K562 (cell line): ENCODE data around the gene TNNT1. TPM values are rescaled to one million over a fixed set of nuclear protein-coding genes. Genes with fewer than 3 reads are reported as not detected.

Source experiments
- BHLHE40 ChIP-seq: IDR thresholded peaks from 2 replicates; pipeline ENCODE4 v1.6.1; 2011; ENCODE audit warnings: low read length, improper control_type of control experiment
- EGR1 ChIP-seq: fragments of 450-650 bp; conservative IDR thresholded peaks from 2 replicates; pipeline ENCODE4 v1.6.1; 2017; ENCODE audit warnings: mild to moderate bottlenecking
- ESRRA ChIP-seq: fragments of 450-650 bp; IDR thresholded peaks from 2 replicates; pipeline ENCODE4 v1.6.1; 2014; ENCODE audit warnings: low read depth, mild to moderate bottlenecking, moderate library complexity, borderline replicate concordance
- FIP1L1 ChIP-seq: fragments of 200-400 bp; formaldehyde crosslinking; IDR thresholded peaks from 2 replicates; pipeline ENCODE4 v1.6.1; 2018; ENCODE audit warnings: mild to moderate bottlenecking, low read depth, low read length; ENCODE audit not compliant: poor library complexity, severe bottlenecking
- FOXP4 ChIP-seq: sonication (generic); formaldehyde crosslinking; IDR thresholded peaks from 2 replicates; pipeline ENCODE4 v1.8.0; 2022; ENCODE audit warnings: mild to moderate bottlenecking, missing genetic modification reagents, borderline replicate concordance
- HMG20A ChIP-seq: fragments of 450-650 bp; formaldehyde crosslinking; conservative IDR thresholded peaks from 2 replicates; pipeline ENCODE4 v1.4.0; 2020; ENCODE audit warnings: mild to moderate bottlenecking, mixed read lengths
- MTA3 ChIP-seq: fragments of 450-650 bp; formaldehyde crosslinking; IDR thresholded peaks from 2 replicates; pipeline ENCODE4 v1.6.1; 2017; ENCODE audit warnings: mild to moderate bottlenecking, borderline replicate concordance
- MTF1 ChIP-seq: fragments of 250-450 bp; sonication (Bioruptor Pico); IDR thresholded peaks from 2 replicates; pipeline ENCODE4 v1.9.0; 2021; ENCODE audit warnings: moderate library complexity, mild to moderate bottlenecking, inconsistent platforms, borderline replicate concordance
- PHB ChIP-seq: fragments of 250-450 bp; sonication (Bioruptor Pico); IDR thresholded peaks from 2 replicates; pipeline ENCODE4 v1.5.0; 2021
- RBFOX2 ChIP-seq: fragments of 200-400 bp; formaldehyde crosslinking; IDR thresholded peaks from 2 replicates; pipeline ENCODE4 v1.6.1; 2017; ENCODE audit warnings: low read depth, mild to moderate bottlenecking, low read length, moderate library complexity
- SPI1 ChIP-seq: IDR thresholded peaks from 2 replicates; pipeline ENCODE4 v1.6.1; 2011; ENCODE audit warnings: low read depth, low read length, control low read depth, borderline replicate concordance
- STAG1 ChIP-seq: sonication (generic); formaldehyde crosslinking; IDR thresholded peaks from 2 replicates; pipeline ENCODE4 v1.5.0; 2020; ENCODE audit warnings: missing genetic modification reagents, borderline replicate concordance
- VEZF1 ChIP-seq: fragments of 200-800 bp; sonication (Bioruptor generic); IDR thresholded peaks from 2 replicates; pipeline ENCODE4 v1.6.1; 2017; ENCODE audit warnings: missing genetic modification characterization, missing compliant biosample characterization
- ZBTB17 ChIP-seq: fragments of 450-650 bp; formaldehyde crosslinking; IDR thresholded peaks from 2 replicates; pipeline ENCODE4 v1.4.0; 2020; ENCODE audit warnings: mild to moderate bottlenecking
- ZBTB9 ChIP-seq: fragments of 450-650 bp; formaldehyde crosslinking; IDR thresholded peaks from 2 replicates; pipeline ENCODE4 v1.4.0; 2020; ENCODE audit warnings: mild to moderate bottlenecking, moderate library complexity
- ZNF263 ChIP-seq: sonication (generic); formaldehyde crosslinking; IDR thresholded peaks from 2 replicates; pipeline ENCODE4 v1.8.0; 2022; ENCODE audit warnings: mild to moderate bottlenecking, missing genetic modification reagents, borderline replicate concordance
- ZNF707 ChIP-seq: fragments of 250-450 bp; sonication (Bioruptor Pico); conservative IDR thresholded peaks from 2 replicates; pipeline ENCODE4 v1.8.0; 2022; ENCODE audit warnings: inconsistent platforms, mild to moderate bottlenecking, moderate library complexity
- ZSCAN32 ChIP-seq: fragments of 450-650 bp; formaldehyde crosslinking; IDR thresholded peaks from 2 replicates; pipeline ENCODE4 v1.4.0; 2020; ENCODE audit warnings: mild to moderate bottlenecking, moderate library complexity
- polyA plus RNA-seq, 8 experiments: library from polyadenylated mRNA; depleted of rRNA in 4 of 8; stranded (reverse) in 5 of 8; unstranded in 3 of 8; fragments of >200 nt; fragmentation: Nextera tagmentation in 2 of 8; fragmentation: Illumina TruSeq in 1 of 8; extraction: Ambion mirVana in 2 of 8; extraction: Trizol in 1 of 8; gene quantifications; 2 replicates each; pipeline versions ENCODE4 v1.2.1 to v1.2.3, GENCODE V29; 2011 to 2014; ENCODE audit warnings: inconsistent platforms in 1 of 8, missing spikeins in 1 of 8
- total RNA-seq, 7 experiments: library from RNA; depleted of rRNA in 6 of 7; stranded (reverse); fragments of >200 nt in 6 of 7; fragmentation: Illumina TruSeq in 2 of 7; extraction: Trizol in 2 of 7; gene quantifications; 2 replicates each; pipeline versions ENCODE4 v1.2.1 to v1.2.3, GENCODE V29; 2011 to 2021; ENCODE audit warnings: low replicate concordance in 1 of 7

Gene TNNT1
- total and polyA plus RNA-seq, 9 of the 15 experiments (the other 6 are each of a cell fraction or from before 2014, with no cell fraction given), result 31.8 to 390 (median 227) TPM

- TF ChIP-seq MTA3, result 0 out of 2 replicates have a peak, but pooled peaks have one; percentile 25
- TF ChIP-seq MTF1, result no peak
- TF ChIP-seq ZBTB9 (CRISPR knock-in tag), result 0 out of 2 replicates have a peak, but pooled peaks have one; percentile 34
- no peak for TF ChIP-seq ZNF707 (CRISPR knock-in tag)
- no peak for TF ChIP-seq HMG20A
- TF ChIP-seq ESRRA, result peak; percentile 77; the same call in 1 of the 2 replicates
- no peak for TF ChIP-seq PHB (CRISPR knock-in tag)
- no peak for TF ChIP-seq ZSCAN32
- 0 out of 2 replicates have a peak, but pooled peaks have one; percentile 9 for TF ChIP-seq BHLHE40
- no peak; the same call in 1 of the 2 replicates for TF ChIP-seq STAG1 (CRISPR knock-in tag)
- peak; percentile 39 for TF ChIP-seq FIP1L1
- TF ChIP-seq RBFOX2, result peak; percentile 68
- peak; percentile 43 for TF ChIP-seq VEZF1 (CRISPR knock-in tag)
- TF ChIP-seq FOXP4, result 0 out of 2 replicates have a peak, but pooled peaks have one; percentile 61
- 0 out of 2 replicates have a peak, but pooled peaks have one; percentile 14 for TF ChIP-seq ZBTB17 (CRISPR knock-in tag)
- peak; percentile 59; the same call in 1 of the 2 replicates for TF ChIP-seq ZNF263 (CRISPR knock-in tag)
- 0 out of 2 replicates have a peak, but pooled peaks have one; percentile 20 for TF ChIP-seq EGR1
- TF ChIP-seq SPI1, result peak; percentile 88
Measured at GRCh38 chr19:55157064-55157908, 8.3 kb upstream of the TNNT1 start, which contains the start of gene TNNI3 (continued).
